Tibial artery (tissue), 4 donors: ENCODE data around the gene AXL.

ENCODE experiments used
- DNase-seq, 2 donors: peaks; one replicate each; pipeline ENCODE4 v3.0.0-alpha.2; 2019
- H3K27ac ChIP-seq, 2 donors: fragments of 200-600 bp; sonication (generic) in 1 of 2; 1 replicate in 1 of 2; 2 replicates in 1 of 2; pipeline ENCODE4 v1.5.1; 2018 to 2019; ENCODE audit warnings: mild to moderate bottlenecking in 1 of 2
- H3K27me3 ChIP-seq, 2 donors: fragments of 200-600 bp; sonication (generic) in 1 of 2; one replicate each; pipeline versions ENCODE4 v1.5.1 to v1.6.0; 2016 to 2019
- H3K36me3 ChIP-seq, 3 donors: fragments of 200-600 bp; sonication (generic) in 2 of 3; one replicate each; pipeline ENCODE4 v1.5.1; 2016 to 2019; ENCODE audit warnings: mild to moderate bottlenecking in 2 of 3
- H3K4me1 ChIP-seq, 4 donors: fragments of 200-600 bp; sonication (generic) in 2 of 4; 1 replicate in 3 of 4; 2 replicates in 1 of 4; pipeline ENCODE4 v1.5.1; 2016 to 2019
- H3K4me3 ChIP-seq, 2 donors: fragments of 200-600 bp; sonication (generic) in 1 of 2; 1 replicate in 1 of 2; 2 replicates in 1 of 2; pipeline ENCODE4 v1.5.1; 2018 to 2019; ENCODE audit warnings: mild to moderate bottlenecking in 2 of 2
- H3K9me3 ChIP-seq, 3 donors: fragments of 200-600 bp; sonication (generic) in 1 of 3; one replicate each; pipeline ENCODE4 v1.5.1; 2016 to 2019
- CTCF ChIP-seq, 2 experiments: fragments of 200-600 bp in 1 of 2; fragments of 450-650 bp in 1 of 2; IDR thresholded peaks; one replicate each; pipeline ENCODE4 v1.5.1; 2017 to 2019; ENCODE audit warnings: antibody characterized with exemption in 2 of 2, mild to moderate bottlenecking in 1 of 2, moderate library complexity in 1 of 2
- intact Hi-C: fragments of 100-400 bp; cut with DNase I; formaldehyde crosslinking; loops from one replicate; pipeline ENCODE4 v1.15.0; 2023; ENCODE audit warnings: low total_unique reads

The AXL gene

DNA sequence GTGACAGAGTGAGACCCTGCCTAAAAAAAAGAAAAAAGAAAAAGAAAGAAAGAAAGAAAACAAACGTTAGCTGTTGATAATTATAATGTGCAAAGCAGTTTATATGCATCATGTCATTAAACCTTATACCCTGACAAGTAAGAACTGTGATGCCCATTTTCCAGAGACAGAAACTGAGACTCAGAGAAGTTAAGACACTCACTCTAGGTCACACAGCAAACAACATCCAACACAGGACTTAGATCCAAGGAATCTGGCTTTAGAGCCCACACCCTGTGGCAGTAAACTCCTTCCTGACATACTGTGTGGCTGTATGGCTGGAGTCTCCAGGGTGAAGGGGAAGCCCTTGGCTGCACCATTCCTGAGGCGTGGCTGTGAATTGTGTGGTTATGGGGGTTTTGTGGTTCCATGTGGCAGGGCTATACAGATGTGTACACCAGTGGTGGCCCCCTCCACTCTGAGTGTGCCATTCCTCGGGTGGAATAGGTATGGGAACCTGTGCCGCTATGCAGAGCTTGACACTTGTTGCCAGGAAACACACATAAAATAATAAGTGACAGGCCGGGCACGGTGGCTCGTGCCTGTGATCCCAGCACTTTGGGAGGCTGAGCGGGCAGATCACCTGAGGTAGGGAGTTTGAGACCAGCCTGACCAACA is 15.6 kb downstream of the AXL start:
- Histone ChIP-seq H3K4me1 (peaks cover 0 to 1% (median under 1%) of the 10 kb centered on the region in 4 donors), H3K4me3 (no peak overlapping the region), H3K27me3 (no peaks in the 10 kb centered on the region), H3K36me3 (peaks cover 77 to 89% (median 83%) of the 10 kb centered on the region in 3 donors), H3K9me3 (no peaks in the 10 kb centered on the region), H3K27ac (no peak overlapping the region)
- no peak for TF ChIP-seq CTCF (IDR thresholded peaks at IDR 0.05)
- no peak for DNase-seq
- intact Hi-C loops = no loop called here

GRCh38 chr19:41235480-41235879 is 16.5 kb downstream of the AXL start:
- intact Hi-C loops = no loop called here
- H3K36me3 ChIP-seq = peaks cover 85 to 98% (median 91%) of the 10 kb centered on the region in 3 donors
- H3K4me1 ChIP-seq = no peaks in the 10 kb centered on the region

GRCh38 chr19:41238244-41238643 is 19.2 kb downstream of the AXL start:
- Histone ChIP-seq H3K36me3 (peaks cover 91 to 99% (median 97%) of the 10 kb centered on the region in 3 donors), H3K27ac (no peak overlapping the region), H3K9me3 (no peaks in the 10 kb centered on the region), H3K4me1 (no peaks in the 10 kb centered on the region), H3K4me3 (no peak overlapping the region), H3K27me3 (no peaks in the 10 kb centered on the region)
- no peak for DNase-seq
- intact Hi-C loops = no loop called here
- TF ChIP-seq CTCF (IDR thresholded peaks at IDR 0.05) = no peak

More at GRCh38 chr19:41235480-41235879, 16.5 kb downstream of the AXL start:
- DNase-seq = no peak
- Histone ChIP-seq H3K27ac (no peak overlapping the region), H3K27me3 (no peaks in the 10 kb centered on the region), H3K9me3 (no peaks in the 10 kb centered on the region), H3K4me3 (no peak overlapping the region)
- no peak for TF ChIP-seq CTCF (IDR thresholded peaks at IDR 0.05)

DNA sequence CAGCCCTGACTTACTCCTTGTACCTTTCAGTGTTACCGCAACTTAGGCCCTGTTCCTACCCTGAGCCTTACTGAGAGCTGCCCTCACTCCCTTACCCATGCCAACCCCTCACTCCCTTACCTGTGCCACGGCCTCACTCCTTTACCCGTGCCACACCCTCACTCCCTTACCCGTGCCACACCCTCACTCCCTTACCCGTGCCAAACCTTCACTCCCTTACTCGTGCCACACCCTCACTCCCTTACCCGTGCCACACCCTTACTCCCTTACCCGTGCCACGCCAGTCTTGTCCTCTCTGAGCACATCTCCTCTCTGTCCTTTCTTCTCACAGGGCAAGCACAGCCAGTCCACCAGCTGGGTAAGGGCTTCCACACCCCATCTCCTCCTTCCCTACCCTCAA is 20.3 kb downstream of the AXL start:
- H3K27ac ChIP-seq = no peak overlapping the region
- intact Hi-C loops = no loop called here
- H3K4me3 ChIP-seq = no peak overlapping the region
- H3K27me3 ChIP-seq = no peaks in the 10 kb centered on the region
- H3K4me1 ChIP-seq = no peaks in the 10 kb centered on the region
- no peaks in the 10 kb centered on the region for H3K9me3 ChIP-seq
- DNase-seq = no peak
- no peak for TF ChIP-seq CTCF (IDR thresholded peaks at IDR 0.05)
- H3K36me3 ChIP-seq = peaks cover 93 to 99% (median 97%) of the 10 kb centered on the region in 3 donors

- no peaks in the 10 kb centered on the region for H3K4me1 ChIP-seq
- H3K36me3 ChIP-seq = peaks cover 95 to 99% (median 97%) of the 10 kb centered on the region in 3 donors
- TF ChIP-seq CTCF (IDR thresholded peaks at IDR 0.05) = no peak
- no peaks in the 10 kb centered on the region for H3K9me3 ChIP-seq
- H3K27ac ChIP-seq = no peak overlapping the region
- no peak overlapping the region for H3K4me3 ChIP-seq
- no peaks in the 10 kb centered on the region for H3K27me3 ChIP-seq
- no peak for DNase-seq
- intact Hi-C loops = no loop called here
Observed at GRCh38 chr19:41239961-41240574, 21.0 kb downstream of the AXL start.
